Forelimb muscle (tissue), 1 donor: ENCODE data around the gene APCDD1. TPM values are rescaled to one million over a fixed set of nuclear protein-coding genes. Genes with fewer than 3 reads are reported as not detected.

Experiments used
- DNase-seq: peaks from one replicate; pipeline ENCODE4 v3.0.0-alpha.2; 2013; ENCODE audit warnings: low read depth
- polyA plus RNA-seq: library from polyadenylated mRNA; unstranded; fragments of 120-200 nt; gene quantifications from one replicate; pipeline ENCODE4 v1.2.1, GENCODE V29; 2013; ENCODE audit not compliant: insufficient read length

APCDD1 gene
- polyA plus RNA-seq, 1 donor: 11.3 TPM

GRCh38 chr18:10431680-10432079 lies 22.8 kb upstream of the APCDD1 start:
- no peak for DNase-seq

DNA sequence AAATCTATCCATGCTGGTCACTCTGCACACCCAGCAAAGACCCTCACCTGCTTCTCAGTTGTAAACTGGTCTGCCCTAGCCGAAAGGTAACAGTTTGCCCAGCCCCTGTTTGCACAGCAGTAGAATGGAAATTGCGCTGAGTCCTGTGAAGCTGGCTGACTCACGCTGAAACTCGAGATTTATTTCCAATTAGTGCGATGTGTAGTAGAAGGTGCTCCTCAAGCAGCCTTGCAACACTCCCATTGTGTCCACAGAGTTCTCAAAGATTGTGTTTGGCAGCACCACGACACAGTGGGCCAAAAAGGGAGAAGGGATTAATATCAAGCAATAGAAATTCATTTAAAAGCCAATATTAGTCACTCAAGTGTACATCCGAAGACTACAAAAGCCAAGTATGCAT lies 21.7 kb upstream of the APCDD1 start:
- DNase-seq: no peak

- no peak for DNase-seq
Measured at GRCh38 chr18:10436160-10436559, 18.3 kb upstream of the APCDD1 start.

GRCh38 chr18:10437837-10438236 lies 16.6 kb upstream of the APCDD1 start:
- no peak for DNase-seq

DNA sequence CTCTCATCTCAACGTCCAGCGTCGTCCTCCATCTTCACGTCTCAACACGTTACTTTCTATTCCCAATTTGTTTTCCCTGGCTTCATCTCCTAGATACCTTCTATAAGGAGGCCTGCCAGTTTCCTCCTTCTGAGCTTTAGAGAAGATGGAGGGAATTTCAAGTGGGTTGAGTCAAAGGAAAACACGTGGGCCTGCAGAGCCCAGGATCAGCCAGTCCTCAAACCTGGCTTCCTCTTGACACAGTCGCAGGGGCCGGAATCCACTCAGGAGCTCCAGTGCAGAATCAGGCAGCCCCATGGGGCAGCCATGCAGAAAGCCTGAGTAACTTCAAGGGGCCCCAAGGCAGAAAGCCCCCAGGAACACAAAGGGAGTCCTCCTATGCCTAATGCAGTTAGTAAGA lies 14.5 kb upstream of the APCDD1 start:
- DNase-seq: no peak

DNA sequence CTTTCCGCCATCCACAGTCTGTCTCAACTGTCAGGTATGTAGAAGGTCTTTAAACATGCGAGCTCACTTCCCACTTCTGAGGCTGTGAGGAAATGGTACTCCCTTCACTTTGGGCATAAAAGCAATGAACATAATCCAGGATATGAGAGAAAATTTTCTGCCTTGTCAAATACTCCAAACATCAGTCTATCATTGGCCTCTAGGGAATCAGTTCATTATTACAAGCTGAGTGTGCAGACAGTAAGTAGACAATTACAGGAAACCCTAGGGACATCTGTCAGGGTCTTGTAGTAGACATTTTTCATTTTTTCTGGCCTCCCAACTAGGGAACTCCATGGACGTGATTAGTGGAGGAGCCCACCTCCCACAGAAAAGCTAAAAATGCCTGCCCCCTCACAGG lies 13.6 kb upstream of the APCDD1 start:
- no peak for DNase-seq

GRCh38 chr18:10441472-10441871 lies 13.0 kb upstream of the APCDD1 start:
- DNase-seq: no peak

DNA sequence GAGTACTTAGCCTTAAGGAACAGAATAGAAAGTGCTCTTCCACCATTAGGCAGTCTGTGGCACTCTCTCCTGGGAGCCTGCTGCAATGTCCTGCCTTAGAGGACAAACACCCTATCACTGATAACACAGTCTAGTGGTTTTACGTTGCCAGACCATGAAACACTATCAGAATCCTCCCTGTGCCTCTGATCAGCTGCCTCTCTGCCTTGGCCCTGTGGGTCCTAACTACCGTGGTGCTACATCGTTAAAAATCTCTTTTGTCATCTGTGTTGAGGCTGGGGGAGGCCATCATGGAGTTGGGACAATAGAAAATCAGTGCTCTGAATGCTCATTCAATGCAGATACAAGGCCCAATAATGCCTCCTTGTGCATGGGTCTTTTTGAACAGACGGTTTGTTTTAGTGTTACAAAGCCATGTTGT lies 11.9 kb upstream of the APCDD1 start:
- no peak for DNase-seq

- no peak for DNase-seq
Measured at GRCh38 chr18:10443001-10443400, 11.4 kb upstream of the APCDD1 start.

- no peak for DNase-seq
Measured at GRCh38 chr18:10444314-10445006, 10.0 kb upstream of the APCDD1 start.

DNA sequence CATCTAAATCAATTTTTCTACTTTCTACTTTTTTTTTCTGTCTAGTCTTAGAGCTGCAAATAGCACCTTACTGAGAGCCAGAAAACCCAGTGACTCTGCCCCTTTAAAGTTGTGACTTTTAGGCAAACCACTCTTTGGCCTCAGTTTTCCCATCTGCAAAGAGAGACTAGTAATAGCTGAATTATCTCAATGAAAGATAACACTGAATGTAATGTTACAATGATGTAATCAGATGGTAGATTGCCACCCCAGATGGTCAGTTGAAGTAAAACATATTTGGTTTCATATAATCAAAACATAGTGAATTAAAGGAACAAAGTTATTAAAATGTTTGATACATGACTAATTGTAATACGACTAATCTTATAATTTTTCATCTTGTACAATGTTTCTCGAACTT lies 5.0 kb upstream of the APCDD1 start:
- DNase-seq: no peak

- no peak for DNase-seq
Measured at GRCh38 chr18:10450986-10451385, 3.4 kb upstream of the APCDD1 start.

GRCh38 chr18:10453261-10453805 lies 1.1 kb upstream of the APCDD1 start:
- no peak for DNase-seq

- DNase-seq: no peak
Measured at GRCh38 chr18:10454681-10455557, 484 bp downstream of the APCDD1 start.

- no peak for DNase-seq
Measured at GRCh38 chr18:10455726-10456453, 1.5 kb downstream of the APCDD1 start.

GRCh38 chr18:10456718-10457117 lies 2.3 kb downstream of the APCDD1 start:
- no peak for DNase-seq

- DNase-seq: no peak
Measured at GRCh38 chr18:10457128-10457527, 2.7 kb downstream of the APCDD1 start.

- DNase-seq: no peak
Measured at GRCh38 chr18:10457767-10458166, 3.3 kb downstream of the APCDD1 start.

DNA sequence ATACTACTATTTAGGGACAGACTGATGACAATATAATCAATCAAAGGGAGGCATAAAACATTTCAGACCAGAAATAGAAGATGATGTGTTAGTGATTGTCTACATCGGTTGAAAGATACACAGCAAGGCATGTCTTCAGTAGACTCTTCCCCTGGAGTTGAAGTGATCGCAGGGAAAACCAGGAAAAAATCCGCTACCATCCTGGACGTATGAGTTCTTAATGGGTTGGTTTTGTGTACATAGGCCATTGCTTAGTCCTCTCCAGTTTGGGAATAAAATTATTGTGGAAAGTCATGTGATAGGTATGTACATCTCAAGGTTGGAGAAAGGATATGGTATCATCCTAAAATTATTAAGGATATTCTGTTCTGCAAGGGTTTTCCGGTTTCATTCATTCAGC lies 4.3 kb downstream of the APCDD1 start:
- no peak for DNase-seq

GRCh38 chr18:10459587-10459986 lies 5.2 kb downstream of the APCDD1 start:
- DNase-seq: no peak

- no peak for DNase-seq
Measured at GRCh38 chr18:10460414-10461018, 6.1 kb downstream of the APCDD1 start.

DNA sequence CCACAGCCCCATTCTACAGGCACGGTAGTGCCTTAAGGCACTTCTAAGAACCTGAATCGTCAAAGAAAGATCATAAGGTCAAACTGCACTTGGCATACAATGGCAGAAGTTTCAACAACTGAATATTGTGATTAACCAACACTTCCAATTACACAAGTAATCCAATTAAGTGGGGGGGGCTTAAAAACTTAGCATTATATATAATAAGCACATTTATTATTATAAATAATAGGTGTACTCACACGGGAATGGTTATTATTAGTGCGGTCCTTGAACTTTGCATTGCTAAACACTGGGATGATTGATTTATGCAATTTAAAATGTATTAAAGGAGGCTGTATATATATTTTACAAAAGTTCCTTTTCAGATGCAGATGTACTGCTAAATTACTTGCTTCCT lies 7.6 kb downstream of the APCDD1 start:
- DNase-seq: no peak
